K562 (cell line): ENCODE measurements around the gene CHIC2. TPM values are rescaled to one million over a fixed set of nuclear protein-coding genes. Genes with fewer than 3 reads are reported as not detected.
A peak's percentile ranks its signal among the peaks of the same experiment; 100 is the strongest.

Experiments
- ARID1B ChIP-seq: fragments of 450-650 bp; IDR thresholded peaks from 2 replicates; pipeline ENCODE4 v1.6.1; 2016; ENCODE audit warnings: antibody characterized with exemption, mild to moderate bottlenecking, inconsistent platforms
- CCNT2 ChIP-seq: IDR thresholded peaks from 2 replicates; pipeline ENCODE4 v1.6.1; 2011; ENCODE audit warnings: borderline replicate concordance, low read depth, mild to moderate bottlenecking, moderate library complexity, mixed read lengths, low read length; ENCODE audit not compliant: insufficient read length; ENCODE audit errors: extremely low read depth
- COPS2 ChIP-seq: fragments of 450-650 bp; conservative IDR thresholded peaks from 2 replicates; pipeline ENCODE4 v1.6.1; 2016; ENCODE audit warnings: mild to moderate bottlenecking, moderate library complexity
- FOXM1 ChIP-seq, 2 experiments: fragments of 450-650 bp in 1 of 2; sonication (generic) in 1 of 2; formaldehyde crosslinking in 1 of 2; IDR thresholded peaks; 2 replicates each; pipeline versions ENCODE4 v1.6.1 to v1.9.0; 2017 to 2022; ENCODE audit warnings: low read depth in 2 of 2, mild to moderate bottlenecking in 2 of 2, missing genetic modification reagents in 1 of 2, moderate library complexity in 1 of 2
- JUND ChIP-seq, 2 experiments: IDR thresholded peaks; 2 replicates in 1 of 2; 3 replicates in 1 of 2; pipeline ENCODE4 v1.6.1; 2011; ENCODE audit warnings: borderline replicate concordance in 2 of 2, low read depth in 2 of 2, low read length in 2 of 2, improper control_type of control experiment in 1 of 2, missing biosample characterization in 1 of 2, missing genetic modification characterization in 1 of 2, missing genetic modification reagents in 1 of 2
- MTA3 ChIP-seq: fragments of 450-650 bp; formaldehyde crosslinking; IDR thresholded peaks from 2 replicates; pipeline ENCODE4 v1.6.1; 2017; ENCODE audit warnings: mild to moderate bottlenecking, borderline replicate concordance
- PURB ChIP-seq: sonication (generic); formaldehyde crosslinking; IDR thresholded peaks from 2 replicates; pipeline ENCODE4 v1.9.0; 2021; ENCODE audit warnings: low read depth, mild to moderate bottlenecking, missing genetic modification reagents
- RB1 ChIP-seq: fragments of 450-650 bp; IDR thresholded peaks from 2 replicates; pipeline ENCODE4 v1.6.1; 2017; ENCODE audit warnings: low read depth, mild to moderate bottlenecking
- SIN3A ChIP-seq, 2 experiments: fragments of 150-350 bp in 1 of 2; IDR thresholded peaks; 2 replicates each; pipeline ENCODE4 v1.6.1; 2011 to 2016; ENCODE audit warnings: borderline replicate concordance in 2 of 2, low read depth in 2 of 2, low read length in 2 of 2, mild to moderate bottlenecking in 2 of 2, moderate library complexity in 2 of 2; ENCODE audit not compliant: control insufficient read depth in 1 of 2
- SMARCA5 ChIP-seq: fragments of 450-650 bp; IDR thresholded peaks from 2 replicates; pipeline ENCODE4 v1.6.1; 2016
- ZKSCAN8 ChIP-seq: fragments of 200-800 bp; sonication (Bioruptor generic); IDR thresholded peaks from 2 replicates; pipeline ENCODE4 v1.6.1; 2016; ENCODE audit warnings: missing genetic modification characterization, missing compliant biosample characterization
- ZNF583 ChIP-seq: fragments of 250-450 bp; sonication (Bioruptor Pico); IDR thresholded peaks from 2 replicates; pipeline ENCODE4 v1.4.0; 2020
- ZNF668 ChIP-seq: fragments of 250-450 bp; sonication (Bioruptor Pico); IDR thresholded peaks from 2 replicates; pipeline ENCODE4 v1.8.0; 2022; ENCODE audit warnings: mild to moderate bottlenecking, inconsistent platforms
- polyA plus RNA-seq, 8 experiments: library from polyadenylated mRNA; depleted of rRNA in 4 of 8; stranded (reverse) in 5 of 8; unstranded in 3 of 8; fragments of >200 nt; fragmentation: Nextera tagmentation in 2 of 8; fragmentation: Illumina TruSeq in 1 of 8; extraction: Ambion mirVana in 2 of 8; extraction: Trizol in 1 of 8; gene quantifications; 2 replicates each; pipeline versions ENCODE4 v1.2.1 to v1.2.3, GENCODE V29; 2011 to 2014; ENCODE audit warnings: inconsistent platforms in 1 of 8, missing spikeins in 1 of 8
- total RNA-seq, 7 experiments: library from RNA; depleted of rRNA in 6 of 7; stranded (reverse); fragments of >200 nt in 6 of 7; fragmentation: Illumina TruSeq in 2 of 7; extraction: Trizol in 2 of 7; gene quantifications; 2 replicates each; pipeline versions ENCODE4 v1.2.1 to v1.2.3, GENCODE V29; 2011 to 2021; ENCODE audit warnings: low replicate concordance in 1 of 7
- TF ChIP-seq, protein P1 (sequence below), 2 experiments: fragments of 150-350 bp in 1 of 2; IDR thresholded peaks; 2 replicates each; pipeline ENCODE4 v1.6.1; 2012 to 2016; ENCODE audit warnings: low read depth in 2 of 2, low read length in 2 of 2, mild to moderate bottlenecking in 1 of 2, moderate library complexity in 1 of 2
- TF ChIP-seq, protein P2 (sequence below), 2 experiments: fragments of 200-800 bp in 1 of 2; sonication (Bioruptor generic) in 1 of 2; sonication (generic) in 1 of 2; formaldehyde crosslinking in 1 of 2; IDR thresholded peaks in 1 of 2; conservative IDR thresholded peaks in 1 of 2; 2 replicates each; pipeline versions ENCODE4 v1.5.0 to v1.6.1; 2016 to 2020; ENCODE audit warnings: missing compliant biosample characterization in 1 of 2, missing genetic modification characterization in 1 of 2, missing genetic modification reagents in 1 of 2
- TF ChIP-seq, protein P3 (sequence below): fragments of 200-800 bp; sonication (Bioruptor generic); IDR thresholded peaks from 2 replicates; pipeline ENCODE4 v1.6.1; 2017; ENCODE audit warnings: missing genetic modification characterization, missing compliant biosample characterization
- TF ChIP-seq, protein P4 (sequence below): IDR thresholded peaks from 2 replicates; pipeline ENCODE4 v1.6.1; 2012; ENCODE audit warnings: low read depth, low read length, improper control_type of control experiment, borderline replicate concordance

The CHIC2 gene
- total and polyA plus RNA-seq, 9 of the 15 experiments (the other 6 are each of a cell fraction or from before 2014, with no cell fraction given), result 0.89 to 25.1 (median 12.1) TPM

DNA sequence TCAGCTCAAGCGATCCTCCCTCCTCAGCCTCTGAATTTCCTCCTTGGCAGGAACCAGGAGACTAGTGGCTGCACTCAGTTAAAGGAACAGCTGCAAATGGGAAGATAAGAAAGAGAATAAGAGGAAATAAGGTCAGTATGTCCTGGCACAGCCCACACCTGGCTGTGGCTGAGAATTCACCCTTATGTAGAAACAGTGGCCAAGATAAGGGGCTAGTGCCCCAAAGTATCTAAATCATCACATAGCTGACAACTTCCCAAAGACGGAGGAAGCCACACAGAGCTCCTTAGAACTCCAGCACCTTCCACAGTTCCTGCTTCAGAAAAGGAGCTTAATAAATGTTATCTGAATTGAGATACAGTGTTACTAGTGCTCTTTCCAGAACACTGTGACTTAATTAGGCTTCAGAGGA is 2.3 kb upstream of the CHIC2 start (continued):
- TF ChIP-seq, protein P1, sequence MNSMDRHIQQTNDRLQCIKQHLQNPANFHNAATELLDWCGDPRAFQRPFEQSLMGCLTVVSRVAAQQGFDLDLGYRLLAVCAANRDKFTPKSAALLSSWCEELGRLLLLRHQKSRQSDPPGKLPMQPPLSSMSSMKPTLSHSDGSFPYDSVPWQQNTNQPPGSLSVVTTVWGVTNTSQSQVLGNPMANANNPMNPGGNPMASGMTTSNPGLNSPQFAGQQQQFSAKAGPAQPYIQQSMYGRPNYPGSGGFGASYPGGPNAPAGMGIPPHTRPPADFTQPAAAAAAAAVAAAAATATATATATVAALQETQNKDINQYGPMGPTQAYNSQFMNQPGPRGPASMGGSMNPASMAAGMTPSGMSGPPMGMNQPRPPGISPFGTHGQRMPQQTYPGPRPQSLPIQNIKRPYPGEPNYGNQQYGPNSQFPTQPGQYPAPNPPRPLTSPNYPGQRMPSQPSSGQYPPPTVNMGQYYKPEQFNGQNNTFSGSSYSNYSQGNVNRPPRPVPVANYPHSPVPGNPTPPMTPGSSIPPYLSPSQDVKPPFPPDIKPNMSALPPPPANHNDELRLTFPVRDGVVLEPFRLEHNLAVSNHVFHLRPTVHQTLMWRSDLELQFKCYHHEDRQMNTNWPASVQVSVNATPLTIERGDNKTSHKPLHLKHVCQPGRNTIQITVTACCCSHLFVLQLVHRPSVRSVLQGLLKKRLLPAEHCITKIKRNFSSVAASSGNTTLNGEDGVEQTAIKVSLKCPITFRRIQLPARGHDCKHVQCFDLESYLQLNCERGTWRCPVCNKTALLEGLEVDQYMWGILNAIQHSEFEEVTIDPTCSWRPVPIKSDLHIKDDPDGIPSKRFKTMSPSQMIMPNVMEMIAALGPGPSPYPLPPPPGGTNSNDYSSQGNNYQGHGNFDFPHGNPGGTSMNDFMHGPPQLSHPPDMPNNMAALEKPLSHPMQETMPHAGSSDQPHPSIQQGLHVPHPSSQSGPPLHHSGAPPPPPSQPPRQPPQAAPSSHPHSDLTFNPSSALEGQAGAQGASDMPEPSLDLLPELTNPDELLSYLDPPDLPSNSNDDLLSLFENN (IDR thresholded peaks at IDR 0.05; ENCODE audit: low read depth in 2 of 2, low read length in 2 of 2), result no peak
- TF ChIP-seq RB1, result no peak
- no peak for TF ChIP-seq CCNT2
- TF ChIP-seq, protein P2, sequence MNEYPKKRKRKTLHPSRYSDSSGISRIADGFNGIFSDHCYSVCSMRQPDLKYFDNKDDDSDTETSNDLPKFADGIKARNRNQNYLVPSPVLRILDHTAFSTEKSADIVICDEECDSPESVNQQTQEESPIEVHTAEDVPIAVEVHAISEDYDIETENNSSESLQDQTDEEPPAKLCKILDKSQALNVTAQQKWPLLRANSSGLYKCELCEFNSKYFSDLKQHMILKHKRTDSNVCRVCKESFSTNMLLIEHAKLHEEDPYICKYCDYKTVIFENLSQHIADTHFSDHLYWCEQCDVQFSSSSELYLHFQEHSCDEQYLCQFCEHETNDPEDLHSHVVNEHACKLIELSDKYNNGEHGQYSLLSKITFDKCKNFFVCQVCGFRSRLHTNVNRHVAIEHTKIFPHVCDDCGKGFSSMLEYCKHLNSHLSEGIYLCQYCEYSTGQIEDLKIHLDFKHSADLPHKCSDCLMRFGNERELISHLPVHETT (CRISPR knock-in tag; conservative IDR thresholded peaks at IDR 0.05 in 1 of 2, IDR thresholded peaks at IDR 0.05 in 1 of 2), result 0 out of 4 replicates have a peak, but pooled peaks of 1 of the 2 experiments have one; percentile 26
- peak; percentile 36; the same call in 1 of the 2 replicates for TF ChIP-seq MTA3
- TF ChIP-seq, protein P3, sequence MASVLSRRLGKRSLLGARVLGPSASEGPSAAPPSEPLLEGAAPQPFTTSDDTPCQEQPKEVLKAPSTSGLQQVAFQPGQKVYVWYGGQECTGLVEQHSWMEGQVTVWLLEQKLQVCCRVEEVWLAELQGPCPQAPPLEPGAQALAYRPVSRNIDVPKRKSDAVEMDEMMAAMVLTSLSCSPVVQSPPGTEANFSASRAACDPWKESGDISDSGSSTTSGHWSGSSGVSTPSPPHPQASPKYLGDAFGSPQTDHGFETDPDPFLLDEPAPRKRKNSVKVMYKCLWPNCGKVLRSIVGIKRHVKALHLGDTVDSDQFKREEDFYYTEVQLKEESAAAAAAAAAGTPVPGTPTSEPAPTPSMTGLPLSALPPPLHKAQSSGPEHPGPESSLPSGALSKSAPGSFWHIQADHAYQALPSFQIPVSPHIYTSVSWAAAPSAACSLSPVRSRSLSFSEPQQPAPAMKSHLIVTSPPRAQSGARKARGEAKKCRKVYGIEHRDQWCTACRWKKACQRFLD (CRISPR knock-in tag), result no peak
- TF ChIP-seq ARID1B, result peak; percentile 91
- TF ChIP-seq ZNF583, result no peak
- TF ChIP-seq, protein P4, sequence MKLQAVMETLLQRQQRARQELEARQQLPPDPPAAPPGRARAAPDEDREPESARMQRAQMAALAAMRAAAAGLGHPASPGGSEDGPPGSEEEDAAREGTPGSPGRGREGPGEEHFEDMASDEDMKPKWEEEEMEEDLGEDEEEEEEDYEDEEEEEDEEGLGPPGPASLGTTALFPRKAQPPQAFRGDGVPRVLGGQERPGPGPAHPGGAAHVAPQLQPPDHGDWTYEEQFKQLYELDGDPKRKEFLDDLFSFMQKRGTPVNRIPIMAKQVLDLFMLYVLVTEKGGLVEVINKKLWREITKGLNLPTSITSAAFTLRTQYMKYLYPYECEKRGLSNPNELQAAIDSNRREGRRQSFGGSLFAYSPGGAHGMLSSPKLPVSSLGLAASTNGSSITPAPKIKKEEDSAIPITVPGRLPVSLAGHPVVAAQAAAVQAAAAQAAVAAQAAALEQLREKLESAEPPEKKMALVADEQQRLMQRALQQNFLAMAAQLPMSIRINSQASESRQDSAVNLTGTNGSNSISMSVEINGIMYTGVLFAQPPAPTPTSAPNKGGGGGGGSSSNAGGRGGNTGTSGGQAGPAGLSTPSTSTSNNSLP, result peak; percentile 39; the same call in 1 of the 2 replicates
- no peak for TF ChIP-seq SIN3A (IDR thresholded peaks at IDR 0.05; ENCODE audit: borderline replicate concordance in 2 of 2, control insufficient read depth in 1 of 2, low read depth in 2 of 2, low read length in 2 of 2)
- peak; percentile 50; the same call in 1 of the 2 replicates for TF ChIP-seq FOXM1 (IDR thresholded peaks at IDR 0.05; ENCODE audit: low read depth)
- no peak for TF ChIP-seq FOXM1 (CRISPR knock-in tag; IDR thresholded peaks at IDR 0.05; ENCODE audit: low read depth)
- TF ChIP-seq COPS2, result no peak
- no peak for TF ChIP-seq PURB (CRISPR knock-in tag)
- no peak for TF ChIP-seq ZKSCAN8
- TF ChIP-seq SMARCA5, result peak; percentile 31; the same call in 1 of the 2 replicates
- TF ChIP-seq ZNF668 (CRISPR knock-in tag), result no peak
- TF ChIP-seq JUND (IDR thresholded peaks at IDR 0.05; ENCODE audit: borderline replicate concordance, low read depth, low read length), result peak; percentile 33; the same call in 1 of the 2 replicates
- TF ChIP-seq JUND (tag; IDR thresholded peaks at IDR 0.05; ENCODE audit: borderline replicate concordance, low read depth, low read length), result no peak; the same call in 2 of the 3 replicates
